OCI-LY1 (cell line): ENCODE data around the gene ZNF536.

Experiments used
- H2AFZ ChIP-seq: fragments of 200-600 bp; sonication (generic), shearing (Covaris generic); 2 replicates; pipeline ENCODE4 v1.6.0; 2014; ENCODE audit warnings: antibody characterized with exemption, mild to moderate bottlenecking, low read length
- H3F3A ChIP-seq: fragments of 200-600 bp; sonication (generic), shearing (Covaris generic); 2 replicates; pipeline ENCODE4 v1.6.0; 2014; ENCODE audit warnings: mild to moderate bottlenecking, antibody characterized with exemption, low read length, moderate library complexity; ENCODE audit not compliant: insufficient read depth
- H3K27ac ChIP-seq: fragments of 200-600 bp; sonication (generic); 2 replicates; pipeline ENCODE4 v1.5.1; 2014; ENCODE audit warnings: low read length, mixed run types, mild to moderate bottlenecking, low read depth; ENCODE audit not compliant: poor library complexity, severe bottlenecking
- H3K27me3 ChIP-seq: fragments of 200-600 bp; sonication (generic); 2 replicates; pipeline ENCODE4 v1.6.0; 2014; ENCODE audit warnings: antibody characterized with exemption, mild to moderate bottlenecking, low read length, moderate library complexity; ENCODE audit not compliant: insufficient read depth
- H3K36me3 ChIP-seq: fragments of 200-600 bp; sonication (generic); 2 replicates; pipeline ENCODE4 v1.6.1; 2014; ENCODE audit warnings: mild to moderate bottlenecking, antibody characterized with exemption, low read length, moderate library complexity, mixed read lengths; ENCODE audit not compliant: insufficient read depth
- H3K4me1 ChIP-seq: fragments of 200-600 bp; sonication (generic); 2 replicates; pipeline ENCODE4 v1.5.1; 2014; ENCODE audit warnings: mild to moderate bottlenecking, low read length, moderate library complexity; ENCODE audit not compliant: insufficient read depth, severe bottlenecking
- H3K4me2 ChIP-seq: fragments of 200-600 bp; sonication (generic), shearing (Covaris generic); 2 replicates; pipeline ENCODE4 v1.6.1; 2014; ENCODE audit warnings: low read length
- H3K4me3 ChIP-seq: fragments of 200-600 bp; sonication (generic); 2 replicates; pipeline ENCODE4 v1.5.1; 2014; ENCODE audit warnings: low read length, low read depth, mild to moderate bottlenecking, mixed read lengths; ENCODE audit not compliant: poor library complexity, severe bottlenecking
- H3K79me2 ChIP-seq: fragments of 200-600 bp; shearing (Covaris generic); 2 replicates; pipeline ENCODE4 v1.6.1; 2016; ENCODE audit warnings: mixed run types, low read length, mixed read lengths; ENCODE audit not compliant: insufficient read depth
- H3K9ac ChIP-seq: fragments of 200-600 bp; sonication (generic), shearing (Covaris generic); 2 replicates; pipeline ENCODE4 v1.6.1; 2014; ENCODE audit warnings: mild to moderate bottlenecking, low read length, mixed read lengths
- H3K9me2 ChIP-seq: fragments of 200-600 bp; sonication (generic), shearing (Covaris generic); 2 replicates; pipeline ENCODE4 v1.6.1; 2014; ENCODE audit warnings: low read depth, mild to moderate bottlenecking, low read length, mixed read lengths
- H3K9me3 ChIP-seq: fragments of 200-600 bp; shearing (Covaris generic); 2 replicates; pipeline ENCODE4 v1.6.1; 2014; ENCODE audit warnings: low read length, mixed read lengths
- H4K20me1 ChIP-seq: fragments of 200-600 bp; sonication (generic), shearing (Covaris generic); 2 replicates; pipeline ENCODE4 v1.6.0; 2016; ENCODE audit warnings: mild to moderate bottlenecking, low read length; ENCODE audit not compliant: insufficient read depth
- EZH2 ChIP-seq: fragments of 200-600 bp; sonication (generic), shearing (Covaris generic); IDR thresholded peaks from 2 replicates; pipeline ENCODE4 v1.8.0; 2017; ENCODE audit warnings: borderline replicate concordance, mixed run types, mild to moderate bottlenecking, antibody characterized with exemption, low read length, moderate library complexity, mixed read lengths
- TF ChIP-seq, protein P1 (sequence below): fragments of 200-600 bp; sonication (generic), shearing (Covaris generic); IDR thresholded peaks from 2 replicates; pipeline ENCODE4 v1.5.1; 2017; ENCODE audit warnings: mild to moderate bottlenecking, antibody characterized with exemption, low read length, moderate library complexity, mixed read lengths

The ZNF536 gene

GRCh38 chr19:30366282-30366681, 5.9 kb upstream of the ZNF536 start:
- Histone ChIP-seq H3K4me2 (no peak overlapping the region), H3K9me2 (no peaks in the 10 kb centered on the region), H3K36me3 (no peaks in the 10 kb centered on the region), H3K4me3 (no peak overlapping the region), H3K27ac (no peak overlapping the region), H3K9ac (no peak overlapping the region), H3K79me2 (no peaks in the 10 kb centered on the region), H3K27me3 (no peaks in the 10 kb centered on the region), H2AFZ (no peak overlapping the region), H3K9me3 (no peaks in the 10 kb centered on the region), H3F3A (no peaks in the 10 kb centered on the region), H3K4me1 (no peaks in the 10 kb centered on the region), H4K20me1 (no peaks in the 10 kb centered on the region)
- no peak for TF ChIP-seq EZH2

DNA sequence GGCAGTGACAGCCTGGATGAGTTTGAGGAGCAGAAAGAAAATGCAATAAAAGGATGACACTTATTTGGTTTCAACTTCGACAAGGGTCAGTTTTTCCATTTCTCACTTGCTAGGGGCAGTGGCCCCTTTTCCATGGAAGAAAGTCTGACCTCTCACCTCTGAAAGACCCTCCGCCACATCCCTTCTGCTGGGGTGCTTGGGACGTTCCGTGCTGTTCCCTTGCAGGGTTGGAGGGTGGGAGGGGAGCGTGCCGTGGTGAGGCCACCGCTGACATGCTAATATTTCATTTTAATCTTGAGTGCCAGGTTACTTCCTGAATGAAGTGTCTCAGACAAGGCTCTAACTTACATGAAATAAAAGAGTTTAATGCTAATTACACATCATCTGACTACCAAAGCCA, 5.2 kb upstream of the ZNF536 start:
- no peaks in the 10 kb centered on the region for H4K20me1 ChIP-seq
- H3K9me2 ChIP-seq, result no peaks in the 10 kb centered on the region
- H2AFZ ChIP-seq, result no peak overlapping the region
- no peak overlapping the region for H3K4me2 ChIP-seq
- no peak overlapping the region for H3K9ac ChIP-seq
- H3K27ac ChIP-seq, result no peak overlapping the region
- TF ChIP-seq, protein P1, sequence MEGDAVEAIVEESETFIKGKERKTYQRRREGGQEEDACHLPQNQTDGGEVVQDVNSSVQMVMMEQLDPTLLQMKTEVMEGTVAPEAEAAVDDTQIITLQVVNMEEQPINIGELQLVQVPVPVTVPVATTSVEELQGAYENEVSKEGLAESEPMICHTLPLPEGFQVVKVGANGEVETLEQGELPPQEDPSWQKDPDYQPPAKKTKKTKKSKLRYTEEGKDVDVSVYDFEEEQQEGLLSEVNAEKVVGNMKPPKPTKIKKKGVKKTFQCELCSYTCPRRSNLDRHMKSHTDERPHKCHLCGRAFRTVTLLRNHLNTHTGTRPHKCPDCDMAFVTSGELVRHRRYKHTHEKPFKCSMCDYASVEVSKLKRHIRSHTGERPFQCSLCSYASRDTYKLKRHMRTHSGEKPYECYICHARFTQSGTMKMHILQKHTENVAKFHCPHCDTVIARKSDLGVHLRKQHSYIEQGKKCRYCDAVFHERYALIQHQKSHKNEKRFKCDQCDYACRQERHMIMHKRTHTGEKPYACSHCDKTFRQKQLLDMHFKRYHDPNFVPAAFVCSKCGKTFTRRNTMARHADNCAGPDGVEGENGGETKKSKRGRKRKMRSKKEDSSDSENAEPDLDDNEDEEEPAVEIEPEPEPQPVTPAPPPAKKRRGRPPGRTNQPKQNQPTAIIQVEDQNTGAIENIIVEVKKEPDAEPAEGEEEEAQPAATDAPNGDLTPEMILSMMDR, result no peak
- no peak for TF ChIP-seq EZH2
- H3K4me3 ChIP-seq, result no peak overlapping the region
- H3K4me1 ChIP-seq, result no peaks in the 10 kb centered on the region
- H3K36me3 ChIP-seq, result no peaks in the 10 kb centered on the region
- H3F3A ChIP-seq, result no peaks in the 10 kb centered on the region
- H3K27me3 ChIP-seq, result no peaks in the 10 kb centered on the region
- H3K9me3 ChIP-seq, result no peaks in the 10 kb centered on the region
- H3K79me2 ChIP-seq, result no peaks in the 10 kb centered on the region

DNA sequence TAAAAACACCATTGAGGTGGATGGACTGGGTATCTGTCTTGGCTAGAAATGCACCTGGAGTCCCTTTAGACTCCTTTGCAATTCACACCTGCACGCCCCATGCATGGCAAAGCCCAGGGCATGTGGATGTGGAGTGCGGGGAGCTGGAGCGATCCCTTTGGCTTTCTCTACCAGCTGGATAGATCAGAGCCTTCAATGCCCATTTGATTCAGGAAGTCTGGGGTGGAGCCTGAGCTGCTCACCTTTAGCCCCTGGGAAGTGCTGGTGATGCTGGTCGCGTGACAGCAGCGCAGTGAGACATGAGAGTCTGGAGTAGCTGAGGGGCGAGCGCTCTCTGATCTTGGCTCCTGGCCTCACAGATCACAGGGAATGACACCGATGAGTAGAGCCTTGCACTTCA, 4.8 kb upstream of the ZNF536 start:
- H3K9me3 ChIP-seq, result no peaks in the 10 kb centered on the region
- H3K79me2 ChIP-seq, result no peaks in the 10 kb centered on the region
- H3K36me3 ChIP-seq, result no peaks in the 10 kb centered on the region
- no peaks in the 10 kb centered on the region for H3K9me2 ChIP-seq
- no peak overlapping the region for H3K27ac ChIP-seq
- no peaks in the 10 kb centered on the region for H4K20me1 ChIP-seq
- TF ChIP-seq, protein P1, result no peak
- TF ChIP-seq EZH2, result no peak
- H3K4me3 ChIP-seq, result no peak overlapping the region
- no peak overlapping the region for H3K9ac ChIP-seq
- no peak overlapping the region for H3K4me2 ChIP-seq
- H3K4me1 ChIP-seq, result no peaks in the 10 kb centered on the region
- no peaks in the 10 kb centered on the region for H3F3A ChIP-seq
- H3K27me3 ChIP-seq, result no peaks in the 10 kb centered on the region
- H2AFZ ChIP-seq, result no peak overlapping the region

DNA sequence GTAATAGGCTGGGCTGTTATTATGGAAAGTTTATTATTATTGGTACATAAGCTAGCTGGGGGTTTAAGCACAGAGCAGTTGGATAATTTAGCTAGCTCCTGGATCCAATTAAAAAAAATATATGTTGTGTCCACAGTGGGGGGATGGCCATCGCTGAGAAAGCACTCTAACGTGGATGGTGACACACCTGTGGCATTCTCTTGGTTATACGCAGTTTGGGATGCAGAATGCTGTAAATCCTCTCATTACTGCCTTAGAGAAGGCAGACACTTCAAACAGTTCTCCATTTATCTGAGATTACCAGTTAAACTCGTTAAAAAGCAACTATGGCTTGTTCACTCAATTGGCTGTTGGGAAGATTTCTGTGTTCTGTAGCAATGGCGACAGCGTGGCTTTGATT, 2.4 kb upstream of the ZNF536 start:
- no peaks in the 10 kb centered on the region for H3F3A ChIP-seq
- H3K4me3 ChIP-seq, result no peak overlapping the region
- H3K36me3 ChIP-seq, result no peaks in the 10 kb centered on the region
- no peaks in the 10 kb centered on the region for H3K9me3 ChIP-seq
- no peak overlapping the region for H3K4me2 ChIP-seq
- H2AFZ ChIP-seq, result no peak overlapping the region
- no peak overlapping the region for H3K9ac ChIP-seq
- H3K9me2 ChIP-seq, result no peaks in the 10 kb centered on the region
- no peak overlapping the region for H3K27ac ChIP-seq
- H3K27me3 ChIP-seq, result no peaks in the 10 kb centered on the region
- no peaks in the 10 kb centered on the region for H3K4me1 ChIP-seq
- no peaks in the 10 kb centered on the region for H4K20me1 ChIP-seq
- H3K79me2 ChIP-seq, result no peaks in the 10 kb centered on the region
- TF ChIP-seq, protein P1, result no peak
- TF ChIP-seq EZH2, result no peak
